ENCODE results near the gene PTPRH.
"Not testable (repeated sequence)": the region's sequence is repeated elsewhere in the genome, so short reads cannot be mapped to it uniquely, and the experiment has no call there.

Gene PTPRH

GRCh38 chr19:55158848-55159749, 50.2 kb downstream of the PTPRH start:
- DNase-seq (ENCODE audit: low spot score): no peak

- DNase-seq (ENCODE audit: low spot score): no peak
Observed at GRCh38 chr19:55158423-55158822, 50.9 kb downstream of the PTPRH start.

GRCh38 chr19:55157064-55157908, 52.0 kb downstream of the PTPRH start, which contains the start of gene TNNI3:
Gene TNNI3, minus strand, starts transcription at chr19:55157732. Its CDS starts 143 bp downstream, at chr19:55157589.
- no peak for DNase-seq (ENCODE audit: low spot score)

- DNase-seq (ENCODE audit: low spot score): peak; percentile 65
Observed at GRCh38 chr19:55156202-55157063, 52.9 kb downstream of the PTPRH start.

- not testable (repeated sequence) for DNase-seq (ENCODE audit: low spot score)
Observed at GRCh38 chr19:55155784-55156183, 53.5 kb downstream of the PTPRH start.

- DNase-seq (ENCODE audit: low spot score): no peak
Observed at GRCh38 chr19:55153652-55154264, 55.5 kb downstream of the PTPRH start.

GRCh38 chr19:55152017-55152416, 57.3 kb downstream of the PTPRH start:
- no peak for DNase-seq (ENCODE audit: low spot score)

- no peak for DNase-seq (ENCODE audit: low spot score)
Observed at GRCh38 chr19:55149078-55150003, 60.0 kb downstream of the PTPRH start, which contains the start of gene TNNT1. Gene TNNT1, minus strand, starts transcription at chr19:55149206. Its CDS starts 2,049 bp downstream, at chr19:55147157.

GRCh38 chr19:55147545-55148251, 61.6 kb downstream of the PTPRH start:
- DNase-seq (ENCODE audit: low spot score): no peak

- no peak for DNase-seq (ENCODE audit: low spot score)
Observed at GRCh38 chr19:55146705-55147273, 62.5 kb downstream of the PTPRH start.

- peak; percentile 54 for DNase-seq (ENCODE audit: low spot score)
Observed at GRCh38 chr19:55146078-55146704, 63.1 kb downstream of the PTPRH start.

GRCh38 chr19:55145232-55145631, 64.1 kb downstream of the PTPRH start:
- DNase-seq (ENCODE audit: low spot score): no peak

GRCh38 chr19:55141696-55142095, 67.6 kb downstream of the PTPRH start:
- no peak for DNase-seq (ENCODE audit: low spot score)

GRCh38 chr19:55137915-55138314, 71.4 kb downstream of the PTPRH start:
- no peak for DNase-seq (ENCODE audit: low spot score)

- DNase-seq (ENCODE audit: low spot score): no peak
Observed at GRCh38 chr19:55136399-55137102, 72.8 kb downstream of the PTPRH start.

GRCh38 chr19:55134736-55135135, 74.6 kb downstream of the PTPRH start:
- DNase-seq (ENCODE audit: low spot score): no peak

GRCh38 chr19:55133639-55134444, 75.5 kb downstream of the PTPRH start:
- DNase-seq (ENCODE audit: low spot score): no peak
